ENCODE data around the gene ACTA1.
"Not testable (repeated sequence)": the region's sequence is repeated elsewhere in the genome, so short reads cannot be mapped to it uniquely, and the experiment has no call there.

The ACTA1 gene

DNA sequence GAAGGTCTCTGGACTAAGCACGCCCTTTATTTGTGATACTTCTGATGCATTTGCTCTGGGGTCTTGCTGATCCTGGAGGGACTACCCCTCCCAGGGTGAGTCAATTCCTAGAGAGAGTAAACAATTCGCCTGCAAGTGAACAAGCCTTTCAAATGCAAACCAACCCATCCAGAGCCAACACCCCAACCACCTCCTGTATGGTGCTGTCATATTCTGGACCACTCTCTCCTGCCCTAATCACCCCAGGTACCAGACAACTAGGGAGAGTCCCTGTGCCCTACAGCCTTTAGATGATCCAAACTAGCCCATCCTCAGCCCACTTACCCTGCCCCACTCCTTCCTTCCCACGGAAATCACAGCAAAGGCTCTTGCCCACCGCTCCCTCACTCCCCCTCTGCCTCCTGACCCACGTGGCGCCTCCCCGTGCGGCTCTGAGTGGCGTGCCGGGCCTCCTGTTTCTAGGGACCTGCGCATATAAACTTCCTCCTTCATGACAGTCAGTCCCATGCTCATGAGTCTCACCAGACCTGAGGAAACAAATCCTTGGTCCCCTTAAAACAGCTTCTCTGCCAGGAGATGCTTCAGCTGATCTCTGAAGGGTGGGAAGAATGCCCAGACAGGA, 37.2 kb downstream of the ACTA1 start:
- no peak for DNase-seq (ENCODE audit: low read depth)
- TF ChIP-seq, protein P1, sequence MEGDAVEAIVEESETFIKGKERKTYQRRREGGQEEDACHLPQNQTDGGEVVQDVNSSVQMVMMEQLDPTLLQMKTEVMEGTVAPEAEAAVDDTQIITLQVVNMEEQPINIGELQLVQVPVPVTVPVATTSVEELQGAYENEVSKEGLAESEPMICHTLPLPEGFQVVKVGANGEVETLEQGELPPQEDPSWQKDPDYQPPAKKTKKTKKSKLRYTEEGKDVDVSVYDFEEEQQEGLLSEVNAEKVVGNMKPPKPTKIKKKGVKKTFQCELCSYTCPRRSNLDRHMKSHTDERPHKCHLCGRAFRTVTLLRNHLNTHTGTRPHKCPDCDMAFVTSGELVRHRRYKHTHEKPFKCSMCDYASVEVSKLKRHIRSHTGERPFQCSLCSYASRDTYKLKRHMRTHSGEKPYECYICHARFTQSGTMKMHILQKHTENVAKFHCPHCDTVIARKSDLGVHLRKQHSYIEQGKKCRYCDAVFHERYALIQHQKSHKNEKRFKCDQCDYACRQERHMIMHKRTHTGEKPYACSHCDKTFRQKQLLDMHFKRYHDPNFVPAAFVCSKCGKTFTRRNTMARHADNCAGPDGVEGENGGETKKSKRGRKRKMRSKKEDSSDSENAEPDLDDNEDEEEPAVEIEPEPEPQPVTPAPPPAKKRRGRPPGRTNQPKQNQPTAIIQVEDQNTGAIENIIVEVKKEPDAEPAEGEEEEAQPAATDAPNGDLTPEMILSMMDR (conservative IDR thresholded peaks at IDR 0.05; ENCODE audit: low read length) = no peak
- no peak overlapping the region for H3K4me3 ChIP-seq (ENCODE audit: low read length)

DNA sequence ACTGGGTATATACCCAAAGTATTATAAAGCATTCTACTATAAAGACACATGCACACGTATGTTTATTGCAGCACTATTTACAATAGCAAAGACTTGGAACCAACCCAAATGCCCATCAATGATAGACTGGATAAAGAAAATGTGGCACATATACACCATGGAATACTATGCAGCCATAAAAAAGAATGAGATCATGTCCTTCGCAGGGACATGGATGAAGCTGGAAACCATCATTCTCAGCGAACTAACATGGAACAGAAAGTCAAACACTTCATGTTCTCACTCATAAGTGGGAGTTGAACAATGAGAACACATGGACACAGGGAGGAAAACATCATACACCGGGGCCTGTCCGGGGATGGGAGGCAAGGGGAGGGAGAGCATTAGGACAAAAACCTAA, 39.4 kb downstream of the ACTA1 start:
- H3K4me3 ChIP-seq (ENCODE audit: low read length); DNase-seq (ENCODE audit: low read depth): not testable (repeated sequence)

DNA sequence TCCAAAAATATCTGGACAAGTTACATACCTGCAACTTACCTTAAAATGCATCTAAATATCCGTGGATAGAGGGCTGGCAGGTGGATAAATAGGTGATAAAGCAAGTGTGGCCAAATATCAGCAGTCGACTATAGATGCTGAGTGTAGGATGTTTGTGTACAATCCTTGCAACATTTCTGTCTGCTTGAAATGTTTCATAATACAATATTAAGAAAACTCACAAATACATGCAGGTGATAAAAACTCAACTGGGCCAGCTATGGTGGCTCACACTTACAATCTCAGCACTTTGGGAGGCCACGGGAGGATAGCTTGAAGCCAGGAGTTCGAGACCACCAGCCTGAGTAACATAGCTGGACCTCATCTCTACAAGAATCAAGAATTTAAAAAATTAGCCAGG, 41.0 kb downstream of the ACTA1 start:
- H3K4me3 ChIP-seq (ENCODE audit: low read length) = no peak overlapping the region
- TF ChIP-seq, protein P1 (conservative IDR thresholded peaks at IDR 0.05; ENCODE audit: low read length) = no peak
- no peak for DNase-seq (ENCODE audit: low read depth)

DNA sequence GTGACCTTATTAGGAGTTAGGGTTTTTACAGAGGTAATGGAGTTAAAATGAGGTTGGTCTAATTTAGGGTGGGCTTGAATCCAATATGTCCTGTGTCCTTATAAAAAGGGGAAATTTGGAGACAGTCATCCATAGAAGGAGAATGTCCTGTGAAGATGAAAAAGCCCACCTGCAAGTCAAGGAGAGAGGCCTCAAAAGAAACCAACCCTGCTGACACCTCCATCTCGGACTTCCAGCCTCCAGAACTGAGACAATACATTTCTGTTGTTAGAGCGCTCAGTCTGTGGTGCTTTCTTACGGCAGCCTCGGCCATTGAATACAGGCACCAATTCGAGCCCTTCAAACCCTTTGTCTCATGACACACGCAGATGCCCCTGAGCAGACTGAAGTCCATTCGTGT, 43.8 kb downstream of the ACTA1 start:
- TF ChIP-seq, protein P1 (conservative IDR thresholded peaks at IDR 0.05; ENCODE audit: low read length) = no peak
- no peak for DNase-seq (ENCODE audit: low read depth)
- no peak overlapping the region for H3K4me3 ChIP-seq (ENCODE audit: low read length)

DNA sequence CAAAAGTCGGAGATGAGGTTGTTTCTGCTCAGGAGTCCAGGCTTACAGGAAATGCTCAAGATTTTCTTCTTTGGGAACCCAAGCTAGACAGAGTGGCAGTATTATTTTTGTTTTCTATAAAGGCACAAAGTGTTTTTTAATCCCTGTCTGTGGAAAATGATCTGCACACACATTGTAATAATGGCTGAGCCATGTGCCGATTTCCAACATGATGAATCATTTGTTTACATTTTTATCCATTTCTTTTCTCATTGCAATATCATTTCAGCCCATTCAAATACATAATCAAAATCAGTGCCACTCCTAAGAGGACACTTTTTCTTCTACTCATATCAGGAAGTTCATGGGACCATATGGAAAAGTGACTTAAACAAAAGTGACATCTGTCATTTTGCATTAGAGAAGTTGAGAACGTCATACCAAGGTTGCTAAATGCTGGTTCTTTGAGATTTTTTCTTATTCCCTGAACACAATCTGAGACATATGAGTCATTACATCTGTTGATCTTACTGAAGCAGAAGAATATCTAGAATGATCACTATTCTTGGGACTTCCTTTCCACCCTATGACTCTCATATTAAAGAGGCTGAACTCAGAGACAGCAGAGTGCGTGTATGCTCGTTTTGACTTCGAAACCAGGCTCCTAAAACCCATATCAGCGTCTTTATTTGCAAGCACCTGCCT, 44.9 kb downstream of the ACTA1 start:
- TF ChIP-seq, protein P1 (conservative IDR thresholded peaks at IDR 0.05; ENCODE audit: low read length) = no peak
- no peak overlapping the region for H3K4me3 ChIP-seq (ENCODE audit: low read length)
- DNase-seq (ENCODE audit: low read depth) = peak; percentile 48

DNA sequence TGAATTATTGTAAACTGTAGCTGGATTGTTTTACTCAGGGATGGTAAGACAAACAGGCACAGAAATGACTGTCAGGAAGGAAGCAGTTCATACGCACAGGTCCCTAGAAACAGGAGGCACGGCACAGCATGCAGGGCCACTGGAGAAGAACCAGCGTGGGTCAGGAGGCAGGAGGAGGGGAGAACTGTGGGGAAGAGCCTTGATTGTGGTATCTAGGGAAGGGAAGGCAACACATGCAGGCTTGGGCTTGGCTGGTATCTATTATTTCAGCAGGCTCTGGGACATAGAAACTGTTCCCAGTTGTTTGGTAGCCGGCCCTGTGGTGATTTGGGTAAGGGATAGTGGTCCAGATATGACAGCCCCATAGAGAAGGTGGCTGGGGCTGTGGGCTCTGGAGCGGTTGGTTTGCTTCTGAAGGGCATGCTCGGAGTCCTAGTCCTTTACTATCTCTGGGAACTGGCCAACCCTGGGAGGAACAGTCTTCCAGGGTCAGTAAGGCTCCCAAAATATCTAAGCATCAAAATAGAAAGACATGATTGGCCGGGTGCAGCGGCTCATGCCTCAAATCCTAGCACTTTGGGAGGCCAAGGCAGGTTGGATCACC, 47.9 kb downstream of the ACTA1 start:
- TF ChIP-seq, protein P1 (conservative IDR thresholded peaks at IDR 0.05; ENCODE audit: low read length) = no peak
- no peak for DNase-seq (ENCODE audit: low read depth)
- H3K4me3 ChIP-seq (ENCODE audit: low read length) = no peak overlapping the region

DNA sequence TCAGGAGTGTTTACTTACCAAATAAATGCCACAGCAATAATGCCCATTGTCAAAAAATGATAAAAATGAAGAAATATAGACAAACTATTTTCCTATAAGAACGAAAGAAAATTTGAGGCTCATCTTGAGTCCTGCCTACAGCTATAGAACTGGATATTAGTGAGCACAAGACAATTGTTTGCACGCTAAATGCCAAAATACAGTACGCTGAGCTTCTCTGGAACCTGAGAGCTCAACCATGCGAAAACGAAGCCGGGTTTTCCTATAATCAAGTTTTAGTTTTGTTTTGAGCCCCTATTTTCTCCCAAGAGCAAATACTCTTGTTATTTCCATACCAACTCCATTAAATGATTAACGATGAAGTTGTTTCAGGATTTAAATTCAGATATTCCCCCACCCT, 49.1 kb downstream of the ACTA1 start:
- TF ChIP-seq, protein P1 (conservative IDR thresholded peaks at IDR 0.05; ENCODE audit: low read length) = no peak
- no peak overlapping the region for H3K4me3 ChIP-seq (ENCODE audit: low read length)
- DNase-seq (ENCODE audit: low read depth) = no peak
